HG03095 (cell line): ENCODE data around the gene COL25A1.

Experiments
- ATAC-seq: cut with Tn5 transposase; IDR thresholded peaks from one replicate; pipeline ENCODE4 v1.9.1; 2021; ENCODE audit warnings: moderate library complexity; ENCODE audit not compliant: unreplicated experiment

Gene COL25A1

DNA sequence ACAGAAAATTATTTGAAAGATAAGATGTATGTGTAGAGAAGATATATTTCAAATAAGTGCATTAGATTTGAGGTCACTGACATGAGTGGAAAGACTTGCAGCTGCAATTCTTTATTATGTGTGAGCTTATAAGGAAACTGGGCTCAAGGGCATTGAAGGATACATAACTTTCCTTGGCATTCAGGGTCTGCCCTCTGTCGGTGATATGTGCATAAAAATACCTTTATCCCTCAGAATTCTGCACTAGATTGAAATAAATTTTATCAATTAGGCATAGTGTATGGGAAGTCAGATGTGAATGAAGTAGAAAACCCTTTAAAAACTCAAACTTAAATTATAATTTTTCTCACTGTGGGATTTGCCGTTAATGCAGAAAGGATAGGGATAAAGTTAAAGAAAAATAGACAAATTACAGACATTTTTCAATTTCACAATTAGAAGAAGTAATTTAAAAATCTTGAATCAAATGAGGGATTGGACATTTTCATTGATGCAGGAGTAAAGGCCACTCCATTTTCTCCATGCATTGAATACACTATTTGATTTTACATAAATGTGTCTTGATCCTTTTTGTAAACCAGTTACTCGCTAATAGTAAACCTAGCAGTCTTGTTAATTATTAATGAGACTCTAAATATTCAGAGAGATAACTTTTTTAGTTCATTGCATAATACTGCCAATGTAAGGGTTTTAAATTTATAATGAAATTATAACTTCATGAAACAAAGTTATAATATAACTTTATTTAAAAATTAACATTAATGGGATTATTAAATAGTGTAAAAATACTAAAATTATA, 518.6 kb downstream of the COL25A1 start:
- no peak for ATAC-seq

- ATAC-seq: no peak
Measured at GRCh38 chr4:108779958-108780357, 522.5 kb downstream of the COL25A1 start.

- ATAC-seq: no peak
Measured at GRCh38 chr4:108777388-108777787, 525.1 kb downstream of the COL25A1 start.

GRCh38 chr4:108775921-108776320, 526.5 kb downstream of the COL25A1 start:
- no peak for ATAC-seq

GRCh38 chr4:108774809-108775530, 527.5 kb downstream of the COL25A1 start:
- no peak for ATAC-seq

DNA sequence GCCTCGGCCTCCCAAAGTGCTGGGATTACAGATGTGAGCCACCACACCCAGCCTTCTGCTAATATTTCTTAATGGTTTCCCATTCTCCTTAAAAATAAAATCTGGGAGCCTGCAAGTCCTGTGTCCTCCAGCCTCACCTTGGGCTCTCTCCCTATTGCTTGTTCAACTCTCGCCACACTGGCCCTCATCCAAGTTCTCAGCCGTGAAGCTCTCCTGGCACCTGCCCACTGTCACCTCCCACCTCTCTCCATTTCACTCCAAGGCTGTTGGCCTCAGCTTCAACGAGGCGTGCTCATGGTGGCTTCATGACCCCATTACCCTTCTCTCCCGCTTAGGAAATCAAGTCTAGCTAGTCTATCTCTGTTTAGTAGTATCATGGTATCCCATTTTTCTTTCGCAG, 530.1 kb downstream of the COL25A1 start:
- no peak for ATAC-seq

- ATAC-seq: no peak
Measured at GRCh38 chr4:108766058-108766457, 536.4 kb downstream of the COL25A1 start.

DNA sequence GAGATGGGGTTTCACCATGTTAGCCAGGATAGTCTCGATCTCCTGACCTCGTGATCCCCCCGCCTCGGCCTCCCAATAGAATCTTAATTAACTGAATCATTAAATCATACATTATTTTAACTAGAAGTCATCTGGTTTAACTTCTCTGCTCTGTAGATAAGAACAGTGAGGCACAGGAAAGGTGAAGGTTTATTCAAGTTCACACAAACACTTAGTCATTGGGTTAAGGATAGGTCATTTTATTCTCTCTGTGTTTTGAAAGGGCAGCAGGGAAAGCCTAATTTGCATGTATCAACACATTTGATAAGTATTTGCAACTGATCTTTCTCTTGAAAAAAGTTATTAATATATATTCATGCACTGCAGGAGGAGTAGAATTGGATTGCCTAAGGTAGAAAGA, 538.5 kb downstream of the COL25A1 start:
- no peak for ATAC-seq

- ATAC-seq: no peak
Measured at GRCh38 chr4:108763226-108763593, 539.2 kb downstream of the COL25A1 start.

GRCh38 chr4:108762559-108763225, 539.8 kb downstream of the COL25A1 start, which contains the start of gene ETNPPL:
Gene ETNPPL, minus strand, starts transcription at chr4:108763053. Its CDS starts 155 bp downstream, at chr4:108762898.
- ATAC-seq: no peak
